RPMI7951 (cell line): Measurements from ENCODE around the gene DNAAF5. TPM values are rescaled to one million over a fixed set of nuclear protein-coding genes. Genes with fewer than 3 reads are reported as not detected.

Source experiments
- DNase-seq: peaks from one replicate; pipeline ENCODE4 v3.0.0-alpha.2; 2012; ENCODE audit warnings: low read depth
- total RNA-seq: library from RNA; depleted of rRNA; stranded (reverse); fragments of >200 nt; shearing (Covaris generic); gene quantifications from 2 replicates; pipeline ENCODE4 v1.2.3, GENCODE V29; 2014; rRNA removed

DNAAF5 gene
- total RNA-seq, 1 experiment from 2014 or later = 41.3 TPM

GRCh38 chr7:833601-834258, 107.2 kb downstream of the DNAAF5 start:
- no peak for DNase-seq

GRCh38 chr7:834277-834676, 107.8 kb downstream of the DNAAF5 start:
- no peak for DNase-seq

GRCh38 chr7:835021-835420, 108.5 kb downstream of the DNAAF5 start:
- DNase-seq = no peak

GRCh38 chr7:835485-836401, 109.2 kb downstream of the DNAAF5 start:
- no peak for DNase-seq

Other genes with a start within 250 kb of the DNAAF5 start
- 48.1 and 54.1 TPM in 2 replicates for gene PDGFA, start 206.9 kb upstream of the DNAAF5 start, total RNA-seq
- gene PRKAR1B, start 582 bp downstream of the DNAAF5 start, total RNA-seq = 4.1 and 5.0 TPM in 2 replicates
- 67.6 and 89.9 TPM in 2 replicates for gene SUN1, start 105.8 kb downstream of the DNAAF5 start, total RNA-seq
- 22.4 and 24.6 TPM in 2 replicates for gene GET4, start 149.9 kb downstream of the DNAAF5 start, total RNA-seq
- gene ADAP1, start 228.0 kb downstream of the DNAAF5 start, total RNA-seq = 1.6 and 1.8 TPM in 2 replicates
- gene COX19, start 248.8 kb downstream of the DNAAF5 start, total RNA-seq = 6.8 and 7.1 TPM in 2 replicates